Chondrocyte (in vitro differentiated cells): Measurements from ENCODE around the gene TRPM8. TPM values are rescaled to one million over a fixed set of nuclear protein-coding genes. Genes with fewer than 3 reads are reported as not detected.

Experiments
- DNase-seq: peaks from one replicate; pipeline ENCODE4 v3.0.0; 2021; ENCODE audit warnings: mixed read lengths, low spot score
- H3K27ac Mint-ChIP-seq: one replicate; pipeline ENCODE4 v1.8.0; 2021; ENCODE audit warnings: mild to moderate bottlenecking, moderate library complexity, mixed read lengths; ENCODE audit not compliant: unreplicated experiment
- H3K27me3 Mint-ChIP-seq: 2 replicates; pipeline ENCODE4 v1.8.0; 2021; ENCODE audit warnings: low read depth, mixed read lengths
- H3K36me3 Mint-ChIP-seq: 2 replicates; pipeline ENCODE4 v1.8.0; 2021; ENCODE audit warnings: low read depth, mixed read lengths
- H3K4me1 Mint-ChIP-seq: 2 replicates; pipeline ENCODE4 v1.8.0; 2021; ENCODE audit warnings: low read depth, mild to moderate bottlenecking, mixed read lengths
- H3K4me3 Mint-ChIP-seq: one replicate; pipeline ENCODE4 v1.8.0; 2021; ENCODE audit warnings: mild to moderate bottlenecking, moderate library complexity, mixed read lengths; ENCODE audit not compliant: unreplicated experiment
- H3K9me3 Mint-ChIP-seq: 2 replicates; pipeline ENCODE4 v1.8.0; 2021; ENCODE audit warnings: low read depth, mixed read lengths
- total RNA-seq: library from RNA; stranded (reverse); gene quantifications from 3 replicates; pipeline ENCODE4 v1.2.1, GENCODE V29; 2021
- TF ChIP-seq, protein P1 (sequence below): fragments of 200-600 bp; sonication (generic); IDR thresholded peaks from 2 replicates; pipeline ENCODE4 v1.5.0; 2021; ENCODE audit warnings: antibody characterized with exemption, mild to moderate bottlenecking, moderate library complexity

The TRPM8 gene
- total RNA-seq, 1 donor from 2014 or later = 0.15 TPM

DNA sequence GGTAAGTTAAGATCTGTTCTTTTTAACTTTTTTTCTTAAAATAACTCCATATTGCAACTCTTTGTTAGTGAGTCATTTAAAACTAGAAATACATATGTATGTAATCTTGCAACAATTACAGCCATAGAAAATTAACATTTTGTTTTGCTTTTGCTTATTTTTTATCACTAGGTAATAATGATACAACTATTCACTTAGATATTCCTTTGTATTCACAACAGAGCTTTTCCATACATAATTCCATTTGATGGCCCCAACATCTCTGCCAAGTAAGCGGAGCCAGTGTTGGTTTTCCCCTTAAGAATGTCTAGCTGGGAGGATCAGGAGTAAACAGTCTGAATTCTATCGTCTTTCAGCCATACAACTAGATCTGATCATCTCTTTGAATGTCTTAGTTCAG, 149.4 kb downstream of the TRPM8 start:
- peaks cover 9% of the 10 kb centered on the region for H3K27me3 Mint-ChIP-seq
- H3K36me3 Mint-ChIP-seq = peaks cover 3% of the 10 kb centered on the region
- H3K27ac Mint-ChIP-seq = no peak overlapping the region
- H3K9me3 Mint-ChIP-seq = peaks cover 9% of the 10 kb centered on the region
- H3K4me3 Mint-ChIP-seq = no peak overlapping the region
- no peaks in the 10 kb centered on the region for H3K4me1 Mint-ChIP-seq
- TF ChIP-seq, protein P1, sequence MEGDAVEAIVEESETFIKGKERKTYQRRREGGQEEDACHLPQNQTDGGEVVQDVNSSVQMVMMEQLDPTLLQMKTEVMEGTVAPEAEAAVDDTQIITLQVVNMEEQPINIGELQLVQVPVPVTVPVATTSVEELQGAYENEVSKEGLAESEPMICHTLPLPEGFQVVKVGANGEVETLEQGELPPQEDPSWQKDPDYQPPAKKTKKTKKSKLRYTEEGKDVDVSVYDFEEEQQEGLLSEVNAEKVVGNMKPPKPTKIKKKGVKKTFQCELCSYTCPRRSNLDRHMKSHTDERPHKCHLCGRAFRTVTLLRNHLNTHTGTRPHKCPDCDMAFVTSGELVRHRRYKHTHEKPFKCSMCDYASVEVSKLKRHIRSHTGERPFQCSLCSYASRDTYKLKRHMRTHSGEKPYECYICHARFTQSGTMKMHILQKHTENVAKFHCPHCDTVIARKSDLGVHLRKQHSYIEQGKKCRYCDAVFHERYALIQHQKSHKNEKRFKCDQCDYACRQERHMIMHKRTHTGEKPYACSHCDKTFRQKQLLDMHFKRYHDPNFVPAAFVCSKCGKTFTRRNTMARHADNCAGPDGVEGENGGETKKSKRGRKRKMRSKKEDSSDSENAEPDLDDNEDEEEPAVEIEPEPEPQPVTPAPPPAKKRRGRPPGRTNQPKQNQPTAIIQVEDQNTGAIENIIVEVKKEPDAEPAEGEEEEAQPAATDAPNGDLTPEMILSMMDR = no peak
- DNase-seq = no peak

Other genes starting within 250 kb of the TRPM8 start
- 0.10 TPM in 1 of 3 replicates, not detected in the others for gene UGT1A9, start 245.5 kb upstream of the TRPM8 start, total RNA-seq
- 0.12 to 0.23 TPM in 2 of 3 replicates, not detected in the other for gene UGT1A7, start 235.5 kb upstream of the TRPM8 start, total RNA-seq
- 0.17 TPM in 1 of 3 replicates, not detected in the others for gene UGT1A6, start 224.5 kb upstream of the TRPM8 start, total RNA-seq
- gene UGT1A5, start 204.5 kb upstream of the TRPM8 start, total RNA-seq = not detected in 3 replicates
- gene UGT1A4, start 198.6 kb upstream of the TRPM8 start, total RNA-seq = not detected in 3 replicates
- gene UGT1A3, start 188.3 kb upstream of the TRPM8 start, total RNA-seq = not detected in 3 replicates
- not detected in 3 replicates for gene UGT1A1, start 157.1 kb upstream of the TRPM8 start, total RNA-seq
- gene MROH2A, start 139.0 kb upstream of the TRPM8 start, total RNA-seq = not detected in 3 replicates
- 6.9 to 9.2 TPM (median 8.2 TPM) in 3 replicates for gene HJURP, start 62.8 kb upstream of the TRPM8 start, total RNA-seq
- gene SPP2, start 133.3 kb downstream of the TRPM8 start, total RNA-seq = not detected in 3 replicates